ENCODE data around the gene LRMDA.

GRCh38 chr10:76201962-76202361 is 770.5 kb downstream of the LRMDA start:
- TF ChIP-seq, protein P1, sequence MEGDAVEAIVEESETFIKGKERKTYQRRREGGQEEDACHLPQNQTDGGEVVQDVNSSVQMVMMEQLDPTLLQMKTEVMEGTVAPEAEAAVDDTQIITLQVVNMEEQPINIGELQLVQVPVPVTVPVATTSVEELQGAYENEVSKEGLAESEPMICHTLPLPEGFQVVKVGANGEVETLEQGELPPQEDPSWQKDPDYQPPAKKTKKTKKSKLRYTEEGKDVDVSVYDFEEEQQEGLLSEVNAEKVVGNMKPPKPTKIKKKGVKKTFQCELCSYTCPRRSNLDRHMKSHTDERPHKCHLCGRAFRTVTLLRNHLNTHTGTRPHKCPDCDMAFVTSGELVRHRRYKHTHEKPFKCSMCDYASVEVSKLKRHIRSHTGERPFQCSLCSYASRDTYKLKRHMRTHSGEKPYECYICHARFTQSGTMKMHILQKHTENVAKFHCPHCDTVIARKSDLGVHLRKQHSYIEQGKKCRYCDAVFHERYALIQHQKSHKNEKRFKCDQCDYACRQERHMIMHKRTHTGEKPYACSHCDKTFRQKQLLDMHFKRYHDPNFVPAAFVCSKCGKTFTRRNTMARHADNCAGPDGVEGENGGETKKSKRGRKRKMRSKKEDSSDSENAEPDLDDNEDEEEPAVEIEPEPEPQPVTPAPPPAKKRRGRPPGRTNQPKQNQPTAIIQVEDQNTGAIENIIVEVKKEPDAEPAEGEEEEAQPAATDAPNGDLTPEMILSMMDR (conservative IDR thresholded peaks at IDR 0.05; ENCODE audit: low read depth, low read length): no peak
- TF ChIP-seq EZH2 (IDR thresholded peaks at IDR 0.05; ENCODE audit: borderline replicate concordance, low read depth, low read length, poor library complexity, severe bottlenecking): no peak
